Esophagus squamous epithelium (tissue), 5 donors: Measurements from ENCODE around the gene TRABD2A. TPM values are rescaled to one million over a fixed set of nuclear protein-coding genes. Genes with fewer than 3 reads are reported as not detected.

Experiments used
- DNase-seq: peaks from one replicate; lab custom pipeline; 2025; lab: John Stamatoyannopoulos, UW
- H3K27ac ChIP-seq, 4 donors: fragments of 200-600 bp; sonication (generic); one replicate each; pipeline ENCODE4 v1.5.1; 2016 to 2019; ENCODE audit warnings: mild to moderate bottlenecking in 1 of 4
- H3K27me3 ChIP-seq, 4 donors: fragments of 200-600 bp; sonication (generic); 1 replicate in 3 of 4; 2 replicates in 1 of 4; pipeline versions ENCODE4 v1.5.1 to v1.6.0; 2017 to 2021; ENCODE audit warnings: antibody characterized with exemption in 1 of 4
- H3K36me3 ChIP-seq, 3 donors: fragments of 200-600 bp; sonication (generic); one replicate each; pipeline ENCODE4 v1.5.1; 2016 to 2019
- H3K4me1 ChIP-seq, 3 donors: fragments of 200-600 bp; sonication (generic); one replicate each; pipeline ENCODE4 v1.5.1; 2017 to 2019
- H3K4me3 ChIP-seq, 4 donors: fragments of 200-600 bp; sonication (generic); 1 replicate in 3 of 4; 2 replicates in 1 of 4; pipeline ENCODE4 v1.5.1; 2016 to 2019; ENCODE audit warnings: mild to moderate bottlenecking in 2 of 4, moderate library complexity in 1 of 4
- H3K9me3 ChIP-seq, 3 donors: fragments of 200-600 bp; sonication (generic); one replicate each; pipeline ENCODE4 v1.5.1; 2016 to 2019
- CTCF ChIP-seq, 6 experiments: fragments of 450-650 bp in 4 of 6; fragments of 200-600 bp in 2 of 6; sonication (generic) in 2 of 6; IDR thresholded peaks; one replicate each; pipeline ENCODE4 v1.5.1; 2016 to 2019; ENCODE audit warnings: antibody characterized with exemption in 6 of 6, mild to moderate bottlenecking in 4 of 6, moderate library complexity in 4 of 6
- POLR2A ChIP-seq, 4 donors: fragments of 450-650 bp; IDR thresholded peaks; one replicate each; pipeline ENCODE4 v1.6.1; 2017; ENCODE audit warnings: antibody characterized with exemption in 4 of 4, mild to moderate bottlenecking in 4 of 4, moderate library complexity in 3 of 4
- WGBS, 2 donors: methylation state at CpG; one replicate each; pipeline ENCODE4 v1.1.5; 2018; 5-methylcytosine and 5-hydroxymethylcytosine counted together
- intact Hi-C: fragments of 100-400 bp; cut with DNase I; formaldehyde crosslinking; loops from one replicate; pipeline ENCODE4 v1.15.0; 2022
- total RNA-seq, 4 donors: library from RNA; depleted of rRNA; stranded (reverse); fragments of >200 nt; gene quantifications; one replicate each; pipeline ENCODE4 v1.1.0, GENCODE V29; 2016
- donor health status: DM: yes; HTN: yes; CAD: no.

Gene TRABD2A
- total RNA-seq, 4 donors from 2014 or later, result 0.53 to 1.8 (median 0.76) TPM; not detected in 1

GRCh38 chr2:84788498-84788897 is 92.4 kb downstream of the TRABD2A start:
- TF ChIP-seq POLR2A (IDR thresholded peaks at IDR 0.05) (no peak), CTCF (IDR thresholded peaks at IDR 0.05) (no peak)
- 72 to 81% methylated on average over 3 of the region's 3 CpGs for WGBS, 2 donors
- no peak for DNase-seq
- H3K27ac ChIP-seq, result no peak overlapping the region
- no peak overlapping the region for H3K4me3 ChIP-seq
- intact Hi-C loops, result no loop called here
- H3K27me3 ChIP-seq, result no peaks in the 10 kb centered on the region
- no peaks in the 10 kb centered on the region for H3K36me3 ChIP-seq
- H3K9me3 ChIP-seq, result no peaks in the 10 kb centered on the region
- no peaks in the 10 kb centered on the region for H3K4me1 ChIP-seq

- Histone ChIP-seq H3K9me3 (no peaks in the 10 kb centered on the region), H3K4me3 (no peak overlapping the region), H3K27me3 (no peaks in the 10 kb centered on the region), H3K27ac (no peak overlapping the region), H3K4me1 (no peaks in the 10 kb centered on the region), H3K36me3 (no peaks in the 10 kb centered on the region)
- intact Hi-C loops, result no loop called here
- TF ChIP-seq CTCF (IDR thresholded peaks at IDR 0.05), result no peak
- no peak for TF ChIP-seq POLR2A (IDR thresholded peaks at IDR 0.05)
- DNase-seq, result no peak
- WGBS, 2 donors, result 54 to 100% methylated on average over 1 of the region's 1 CpG
These were observed 92.9 kb downstream of the TRABD2A start for GRCh38 chr2:84788027-84788426.

- Histone ChIP-seq H3K4me1 (peaks cover 0 to 8% (median 0%) of the 10 kb centered on the region in 3 donors), H3K4me3 (no peak overlapping the region), H3K36me3 (no peaks in the 10 kb centered on the region), H3K27ac (no peak overlapping the region), H3K27me3 (no peaks in the 10 kb centered on the region), H3K9me3 (no peaks in the 10 kb centered on the region)
- intact Hi-C loops, result no loop called here
- DNase-seq, result no peak
- TF ChIP-seq CTCF (IDR thresholded peaks at IDR 0.05) (no peak), POLR2A (IDR thresholded peaks at IDR 0.05) (no peak)
These were observed 94.3 kb downstream of the TRABD2A start for GRCh38 chr2:84786601-84787000.

- 83 to 87% methylated on average over 4 of the region's 4 CpGs for WGBS, 2 donors
- intact Hi-C loops, result no loop called here
- Histone ChIP-seq H3K36me3 (no peaks in the 10 kb centered on the region), H3K9me3 (no peaks in the 10 kb centered on the region), H3K4me1 (peaks cover 0 to 10% (median 0%) of the 10 kb centered on the region in 3 donors), H3K27me3 (no peaks in the 10 kb centered on the region), H3K27ac (no peak overlapping the region), H3K4me3 (no peak overlapping the region)
- no peak for TF ChIP-seq CTCF (IDR thresholded peaks at IDR 0.05)
- TF ChIP-seq POLR2A (IDR thresholded peaks at IDR 0.05), result no peak
- DNase-seq, result no peak
These were observed 94.9 kb downstream of the TRABD2A start for GRCh38 chr2:84785950-84786349.

- no peaks in the 10 kb centered on the region for H3K36me3 ChIP-seq
- H3K4me3 ChIP-seq, result no peak overlapping the region
- no peak for DNase-seq
- TF ChIP-seq CTCF (IDR thresholded peaks at IDR 0.05) (no peak), POLR2A (IDR thresholded peaks at IDR 0.05) (no peak)
- 50 to 65% methylated on average over 1 of the region's 1 CpG for WGBS, 2 donors
- no peaks in the 10 kb centered on the region for H3K27me3 ChIP-seq
- H3K4me1 ChIP-seq, result peaks cover 0 to 10% (median 0%) of the 10 kb centered on the region in 3 donors
- no peaks in the 10 kb centered on the region for H3K9me3 ChIP-seq
- intact Hi-C loops, result no loop called here
- peak overlapping the region in 1 of 4 donors; percentile 53 for H3K27ac ChIP-seq
These were observed 98.0 kb downstream of the TRABD2A start for GRCh38 chr2:84782717-84783442.
